ENCODE measurements around the gene CSHL1.

CSHL1 gene

DNA sequence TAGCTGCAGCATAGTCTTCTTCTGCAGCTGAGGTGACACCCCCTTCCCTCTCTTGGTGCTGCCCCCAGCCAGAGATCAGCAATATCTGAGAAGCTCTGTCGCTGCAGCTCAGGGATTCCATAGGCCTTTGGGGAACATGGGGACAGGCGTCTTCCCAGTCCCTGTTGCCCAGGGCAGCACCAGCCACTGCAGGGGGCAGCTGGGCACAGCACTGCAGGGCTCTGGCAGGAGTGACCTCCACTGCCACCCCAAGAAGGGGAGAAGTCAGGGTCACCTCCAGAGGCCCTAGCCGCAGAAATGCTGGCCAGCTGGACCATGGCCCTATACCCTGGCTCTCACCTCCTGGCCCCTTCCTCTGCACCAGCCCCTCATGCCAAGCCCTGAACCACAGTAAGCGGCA lies 44.7 kb upstream of the CSHL1 start:
- Histone ChIP-seq H3K27ac (ENCODE audit: low read depth, low read length) (no peak overlapping the region), H4K91ac (ENCODE audit: low read depth, low read length) (no peak overlapping the region), H3K36me3 (ENCODE audit: control insufficient read depth in 1 of 2, insufficient read depth in 2 of 2, low read length in 2 of 2) (no peaks in the 10 kb centered on the region), H3K4me1 (ENCODE audit: control insufficient read depth in 1 of 2, insufficient read depth in 2 of 2, low read length in 2 of 2) (no peaks in the 10 kb centered on the region), H3K27me3 (ENCODE audit: insufficient read depth, low read length) (no peaks in the 10 kb centered on the region), H2BK12ac (ENCODE audit: low read length) (no peak overlapping the region), H3K4me2 (ENCODE audit: low read length) (no peak overlapping the region), H3K4me3 (ENCODE audit: low read depth, low read length) (no peak overlapping the region), H3K79me2 (ENCODE audit: control insufficient read depth, insufficient read depth, low read length, poor library complexity) (no peaks in the 10 kb centered on the region), H3K14ac (ENCODE audit: low read length) (no peak overlapping the region), H2AK5ac (ENCODE audit: low read length) (no peak overlapping the region), H3K9ac (ENCODE audit: low read length) (no peak overlapping the region), H3K23ac (ENCODE audit: low read length) (no peak overlapping the region), H2AFZ (ENCODE audit: insufficient read depth, low read length, poor library complexity) (no peak overlapping the region), H4K12ac (ENCODE audit: low read depth, low read length) (no peak overlapping the region), H3K79me1 (ENCODE audit: low read length) (no peaks in the 10 kb centered on the region), H3K9me3 (ENCODE audit: insufficient read depth, low read depth, low read length) (peaks cover 5% of the 10 kb centered on the region), H4K8ac (ENCODE audit: low read depth, low read length) (no peak overlapping the region), H2BK5ac (ENCODE audit: low read depth, low read length, poor library complexity) (no peak overlapping the region), H3K4ac (ENCODE audit: low read depth, low read length) (no peak overlapping the region), H3K18ac (ENCODE audit: low read length) (no peak overlapping the region), H2BK120ac (ENCODE audit: insufficient read depth, low read length, poor library complexity) (no peak overlapping the region)
- DNase-seq, result no peak
- no CpG with 5 or more reads among the region's 4 CpGs for WGBS (ENCODE audit: extremely low coverage, insufficient coverage, insufficient read length)

DNA sequence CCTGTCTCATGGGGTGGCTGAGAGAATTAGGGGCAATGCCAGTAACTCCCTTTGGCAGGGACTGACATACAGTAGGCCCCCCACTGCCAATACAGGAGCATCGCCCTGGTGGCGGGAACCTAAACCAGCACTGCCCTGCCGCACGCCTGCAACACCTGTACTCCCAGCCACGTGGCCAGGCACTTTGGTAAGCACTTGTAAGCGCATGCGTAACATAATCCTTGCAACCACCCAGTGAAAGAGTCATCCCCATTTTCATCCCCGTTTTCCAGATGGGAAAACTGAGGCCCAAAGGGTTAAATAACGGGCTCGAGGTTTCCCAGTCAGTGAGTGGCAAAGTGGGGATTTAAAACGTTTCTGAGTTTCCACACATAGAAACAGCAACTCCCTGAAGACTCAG lies 44.2 kb upstream of the CSHL1 start:
- H4K12ac ChIP-seq (ENCODE audit: low read depth, low read length), result no peak overlapping the region
- WGBS (ENCODE audit: extremely low coverage, insufficient coverage, insufficient read length), result no CpG with 5 or more reads among the region's 11 CpGs
- H3K9ac ChIP-seq (ENCODE audit: low read length), result no peak overlapping the region
- H3K36me3 ChIP-seq (ENCODE audit: control insufficient read depth in 1 of 2, insufficient read depth in 2 of 2, low read length in 2 of 2), result no peaks in the 10 kb centered on the region
- no peak for DNase-seq
- no peak overlapping the region for H2BK12ac ChIP-seq (ENCODE audit: low read length)
- no peaks in the 10 kb centered on the region for H3K4me1 ChIP-seq (ENCODE audit: control insufficient read depth in 1 of 2, insufficient read depth in 2 of 2, low read length in 2 of 2)
- H2BK5ac ChIP-seq (ENCODE audit: low read depth, low read length, poor library complexity), result no peak overlapping the region
- no peak overlapping the region for H3K4me3 ChIP-seq (ENCODE audit: low read depth, low read length)
- H3K4ac ChIP-seq (ENCODE audit: low read depth, low read length), result no peak overlapping the region
- H4K91ac ChIP-seq (ENCODE audit: low read depth, low read length), result no peak overlapping the region
- H3K14ac ChIP-seq (ENCODE audit: low read length), result no peak overlapping the region
- no peak overlapping the region for H2BK120ac ChIP-seq (ENCODE audit: insufficient read depth, low read length, poor library complexity)
- peaks cover 4% of the 10 kb centered on the region for H3K9me3 ChIP-seq (ENCODE audit: insufficient read depth, low read depth, low read length)
- H3K79me2 ChIP-seq (ENCODE audit: control insufficient read depth, insufficient read depth, low read length, poor library complexity), result no peaks in the 10 kb centered on the region
- no peak overlapping the region for H2AK5ac ChIP-seq (ENCODE audit: low read length)
- H3K23ac ChIP-seq (ENCODE audit: low read length), result no peak overlapping the region
- no peak overlapping the region for H4K8ac ChIP-seq (ENCODE audit: low read depth, low read length)
- no peak overlapping the region for H3K18ac ChIP-seq (ENCODE audit: low read length)
- no peak overlapping the region for H2AFZ ChIP-seq (ENCODE audit: insufficient read depth, low read length, poor library complexity)
- H3K4me2 ChIP-seq (ENCODE audit: low read length), result no peak overlapping the region
- no peaks in the 10 kb centered on the region for H3K79me1 ChIP-seq (ENCODE audit: low read length)
- H3K27me3 ChIP-seq (ENCODE audit: insufficient read depth, low read length), result no peaks in the 10 kb centered on the region
- H3K27ac ChIP-seq (ENCODE audit: low read depth, low read length), result no peak overlapping the region

DNA sequence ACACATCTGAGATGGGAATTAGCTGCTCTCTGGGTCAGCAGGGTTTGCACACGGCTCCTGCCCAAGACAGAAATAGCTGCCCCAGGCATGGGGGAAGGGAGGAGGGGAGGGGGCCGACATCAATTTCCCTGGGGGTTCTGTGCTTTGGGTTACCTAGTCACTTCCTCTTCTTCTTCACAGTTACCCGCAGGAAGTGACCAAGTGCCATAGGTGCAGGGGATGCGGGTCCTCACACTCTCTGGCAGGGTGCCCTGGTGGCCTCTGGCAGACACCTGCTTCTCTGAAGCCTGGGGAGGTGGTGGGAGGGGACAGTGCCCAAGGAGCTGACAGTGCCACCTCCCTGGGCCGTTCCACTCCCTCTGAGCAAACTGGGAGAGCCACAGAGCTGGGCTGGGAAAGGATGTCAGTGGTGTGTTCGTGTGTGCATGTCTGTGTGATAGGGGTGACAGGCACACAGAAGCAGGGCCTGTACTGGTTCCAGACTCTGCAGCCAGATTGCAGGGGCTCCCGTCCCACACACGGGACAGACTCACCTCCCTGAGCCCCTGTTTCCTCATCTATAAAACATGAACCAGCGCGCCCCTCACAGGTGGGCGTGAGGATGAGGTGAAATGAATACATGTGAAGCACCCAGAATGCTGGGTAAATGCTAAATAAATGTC lies 43.5 kb upstream of the CSHL1 start:
- Histone ChIP-seq H3K9me3 (ENCODE audit: insufficient read depth, low read depth, low read length) (peaks cover 4% of the 10 kb centered on the region), H3K4ac (ENCODE audit: low read depth, low read length) (no peak overlapping the region), H4K12ac (ENCODE audit: low read depth, low read length) (no peak overlapping the region), H2AK5ac (ENCODE audit: low read length) (no peak overlapping the region), H2BK120ac (ENCODE audit: insufficient read depth, low read length, poor library complexity) (no peak overlapping the region), H2BK12ac (ENCODE audit: low read length) (no peak overlapping the region), H3K27ac (ENCODE audit: low read depth, low read length) (no peak overlapping the region), H4K8ac (ENCODE audit: low read depth, low read length) (no peak overlapping the region), H3K36me3 (ENCODE audit: control insufficient read depth in 1 of 2, insufficient read depth in 2 of 2, low read length in 2 of 2) (no peaks in the 10 kb centered on the region), H3K9ac (ENCODE audit: low read length) (no peak overlapping the region), H3K79me2 (ENCODE audit: control insufficient read depth, insufficient read depth, low read length, poor library complexity) (no peaks in the 10 kb centered on the region), H3K79me1 (ENCODE audit: low read length) (no peaks in the 10 kb centered on the region), H3K4me3 (ENCODE audit: low read depth, low read length) (no peak overlapping the region), H2AFZ (ENCODE audit: insufficient read depth, low read length, poor library complexity) (no peak overlapping the region), H3K27me3 (ENCODE audit: insufficient read depth, low read length) (no peaks in the 10 kb centered on the region), H3K23ac (ENCODE audit: low read length) (no peak overlapping the region), H3K14ac (ENCODE audit: low read length) (no peak overlapping the region), H3K4me1 (ENCODE audit: control insufficient read depth in 1 of 2, insufficient read depth in 2 of 2, low read length in 2 of 2) (no peaks in the 10 kb centered on the region), H3K18ac (ENCODE audit: low read length) (no peak overlapping the region), H2BK5ac (ENCODE audit: low read depth, low read length, poor library complexity) (no peak overlapping the region), H4K91ac (ENCODE audit: low read depth, low read length) (no peak overlapping the region), H3K4me2 (ENCODE audit: low read length) (no peak overlapping the region)
- WGBS (ENCODE audit: extremely low coverage, insufficient coverage, insufficient read length), result no CpG with 5 or more reads among the region's 11 CpGs
- peak; percentile 23 to 42 for DNase-seq

DNA sequence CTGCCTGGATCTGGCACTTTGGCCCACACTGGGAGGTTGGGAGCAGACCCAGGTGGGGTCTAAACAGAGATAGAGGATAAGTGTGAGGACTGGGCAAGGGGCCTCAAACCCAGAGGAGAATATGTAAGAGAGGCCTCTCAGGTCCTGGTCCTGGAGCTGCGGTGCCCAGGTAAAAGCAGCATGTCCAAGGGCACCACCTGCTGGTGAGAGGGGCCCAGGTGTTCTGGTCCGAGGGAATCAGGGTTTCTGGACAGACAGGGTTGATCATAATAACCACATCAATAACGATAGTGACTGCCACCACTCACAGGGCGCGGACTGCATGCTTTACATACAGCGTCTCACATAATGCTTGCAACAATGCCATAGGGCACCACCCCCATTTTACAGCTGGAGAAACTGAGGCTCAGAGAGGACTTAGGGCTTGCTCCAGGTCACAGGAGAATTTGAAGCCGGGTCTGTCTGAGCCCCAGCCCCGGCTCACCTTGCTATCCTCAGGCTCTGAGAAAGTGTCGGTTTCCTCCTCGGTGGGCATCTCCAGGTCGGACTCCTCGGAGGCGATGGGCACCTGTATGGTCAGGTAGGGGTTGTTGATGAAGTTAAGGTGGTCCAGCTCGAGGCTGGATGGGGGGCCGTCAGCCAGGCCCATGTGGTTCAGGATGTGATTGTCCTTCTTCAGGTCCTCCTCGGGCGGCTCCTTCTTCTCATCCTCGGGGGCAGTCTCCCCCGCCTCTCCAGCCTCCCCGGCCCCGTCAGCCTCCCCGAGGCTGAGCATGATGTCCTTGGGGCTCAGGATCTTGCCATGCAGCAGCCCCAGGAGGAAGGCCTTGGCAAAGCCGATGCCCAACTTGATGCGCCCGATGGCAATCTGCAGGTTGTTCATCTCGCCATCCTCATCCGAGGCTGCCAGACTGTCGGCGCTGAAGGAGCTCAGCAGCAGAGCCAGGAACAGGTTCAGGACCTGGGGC lies 40.2 kb upstream of the CSHL1 start:
- no peak overlapping the region for H2AK5ac ChIP-seq (ENCODE audit: low read length)
- no peak overlapping the region for H4K8ac ChIP-seq (ENCODE audit: low read depth, low read length)
- H4K12ac ChIP-seq (ENCODE audit: low read depth, low read length), result no peak overlapping the region
- H3K4me3 ChIP-seq (ENCODE audit: low read depth, low read length), result no peak overlapping the region
- H4K91ac ChIP-seq (ENCODE audit: low read depth, low read length), result no peak overlapping the region
- no peak overlapping the region for H2AFZ ChIP-seq (ENCODE audit: insufficient read depth, low read length, poor library complexity)
- H2BK5ac ChIP-seq (ENCODE audit: low read depth, low read length, poor library complexity), result no peak overlapping the region
- no peak overlapping the region for H3K9ac ChIP-seq (ENCODE audit: low read length)
- H2BK120ac ChIP-seq (ENCODE audit: insufficient read depth, low read length, poor library complexity), result no peak overlapping the region
- no peak overlapping the region for H2BK12ac ChIP-seq (ENCODE audit: low read length)
- H3K79me1 ChIP-seq (ENCODE audit: low read length), result no peaks in the 10 kb centered on the region
- no peak overlapping the region for H3K18ac ChIP-seq (ENCODE audit: low read length)
- H3K4ac ChIP-seq (ENCODE audit: low read depth, low read length), result no peak overlapping the region
- H3K27me3 ChIP-seq (ENCODE audit: insufficient read depth, low read length), result no peaks in the 10 kb centered on the region
- DNase-seq, result peak; percentile 75 to 89
- no peaks in the 10 kb centered on the region for H3K79me2 ChIP-seq (ENCODE audit: control insufficient read depth, insufficient read depth, low read length, poor library complexity)
- no peak overlapping the region for H3K14ac ChIP-seq (ENCODE audit: low read length)
- H3K23ac ChIP-seq (ENCODE audit: low read length), result no peak overlapping the region
- H3K9me3 ChIP-seq (ENCODE audit: insufficient read depth, low read depth, low read length), result peaks cover 3% of the 10 kb centered on the region
- WGBS (ENCODE audit: extremely low coverage, insufficient coverage, insufficient read length), result no CpG with 5 or more reads among the region's 29 CpGs
- H3K27ac ChIP-seq (ENCODE audit: low read depth, low read length), result no peak overlapping the region
- no peak overlapping the region for H3K4me2 ChIP-seq (ENCODE audit: low read length)
- no peaks in the 10 kb centered on the region for H3K36me3 ChIP-seq (ENCODE audit: control insufficient read depth in 1 of 2, insufficient read depth in 2 of 2, low read length in 2 of 2)
- H3K4me1 ChIP-seq (ENCODE audit: control insufficient read depth in 1 of 2, insufficient read depth in 2 of 2, low read length in 2 of 2), result no peaks in the 10 kb centered on the region
